Hematopoietic multipotent progenitor cell treated with erythropoietin and hydrocortisone succinate and interleukin-3 and kit ligand, for 6 days (in vitro differentiated cells): ENCODE measurements around the gene HK2.
"Not testable (repeated sequence)": the region's sequence is repeated elsewhere in the genome, so short reads cannot be mapped to it uniquely, and the experiment has no call there.

Experiments
- DNase-seq: peaks from one replicate; pipeline ENCODE4 v3.0.0-alpha.2; 2015

HK2 gene

DNA sequence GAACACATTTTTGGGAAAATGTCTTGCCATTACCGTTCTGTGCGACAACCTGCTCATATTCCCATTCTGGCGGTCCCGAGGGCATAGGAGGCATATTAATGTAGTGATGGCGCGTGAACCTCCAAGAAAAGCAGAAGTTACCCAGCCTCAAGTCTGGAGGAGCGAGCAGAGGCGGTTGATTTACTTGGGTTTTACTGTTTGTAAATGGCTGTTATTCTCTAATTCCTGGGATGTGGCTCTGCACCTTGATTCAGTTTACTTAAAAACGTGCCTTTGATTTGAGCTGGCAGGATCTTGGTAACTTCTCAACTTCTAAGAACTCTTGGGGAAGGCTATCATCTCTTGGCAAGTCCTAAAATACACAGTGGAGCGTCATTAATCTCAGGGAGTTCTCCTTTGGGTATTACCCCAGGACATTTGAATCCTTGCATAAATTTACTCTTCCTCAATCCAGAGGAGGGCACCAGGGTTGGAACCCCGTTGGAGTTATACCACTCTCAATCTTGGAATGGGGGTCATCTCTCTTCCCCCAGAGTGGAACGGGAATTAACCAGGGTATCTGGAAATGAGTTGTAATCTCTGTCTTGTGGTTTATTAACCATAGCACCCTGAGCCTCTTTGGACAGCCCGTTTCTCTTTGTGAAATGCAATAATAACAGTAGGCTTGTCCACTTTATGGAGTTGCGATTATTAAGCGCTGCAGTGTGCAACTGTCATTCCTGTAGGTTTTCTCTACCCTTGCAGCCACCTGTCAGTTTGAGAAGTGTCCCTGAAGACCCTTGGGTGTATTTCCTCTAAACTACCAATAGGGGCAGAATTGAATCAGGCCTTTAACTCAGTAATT, 2.1 kb downstream of the HK2 start:
- peak; percentile 86 for DNase-seq

DNA sequence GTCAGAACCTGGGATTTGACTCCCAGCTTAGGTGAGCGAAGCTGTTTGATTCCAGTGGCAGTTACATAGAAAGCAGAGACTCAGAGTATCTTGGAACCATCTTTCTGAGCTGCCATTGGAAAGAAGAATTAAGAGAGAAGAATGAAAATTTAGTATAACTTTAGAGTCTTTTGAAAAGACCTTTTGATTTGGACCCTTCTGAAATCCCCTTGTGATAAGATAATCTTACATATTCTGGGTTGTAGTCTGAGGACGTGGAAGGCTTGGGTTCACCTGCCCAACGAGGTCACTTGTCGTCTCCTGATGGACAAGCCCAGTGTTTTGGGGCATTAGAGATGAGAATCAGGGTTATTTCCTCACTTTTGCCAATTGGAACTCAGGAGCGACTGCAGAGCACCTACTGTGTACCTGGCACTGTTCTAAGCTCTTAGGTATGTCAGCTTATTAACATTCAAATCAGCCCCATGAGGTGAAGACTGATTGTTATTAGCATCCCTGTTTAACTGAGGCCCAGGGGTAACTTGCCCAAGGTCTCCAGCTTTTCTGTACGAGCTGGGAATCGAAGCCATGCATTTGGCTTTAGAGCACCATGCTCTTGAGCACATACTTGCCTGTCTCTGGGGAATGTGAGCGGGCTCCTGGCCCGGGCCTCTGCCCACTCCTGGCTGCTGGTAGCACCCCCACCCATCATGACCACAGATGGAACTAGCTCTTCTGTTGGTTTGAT, 2.9 kb downstream of the HK2 start:
- no peak for DNase-seq

DNA sequence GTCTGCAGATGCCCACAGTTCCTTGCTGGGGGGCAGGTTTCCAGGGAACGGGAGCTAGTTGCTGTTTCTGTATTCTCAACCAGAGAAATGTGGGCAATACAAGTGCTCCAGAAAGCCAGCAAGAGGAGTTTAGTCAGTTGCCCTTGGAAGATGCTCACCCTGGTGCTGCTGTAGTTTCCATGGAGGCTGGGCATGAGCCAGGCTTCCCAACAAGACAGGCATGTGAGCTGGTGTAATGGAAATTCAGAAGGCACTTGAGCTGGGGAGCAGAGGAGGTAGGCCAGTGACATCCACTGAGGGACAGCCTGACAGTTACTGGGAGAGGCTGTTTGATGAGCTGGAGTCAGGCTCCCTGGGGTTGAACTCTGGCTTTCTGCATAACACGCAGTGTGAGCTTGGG, 7.7 kb downstream of the HK2 start:
- DNase-seq: no peak

DNA sequence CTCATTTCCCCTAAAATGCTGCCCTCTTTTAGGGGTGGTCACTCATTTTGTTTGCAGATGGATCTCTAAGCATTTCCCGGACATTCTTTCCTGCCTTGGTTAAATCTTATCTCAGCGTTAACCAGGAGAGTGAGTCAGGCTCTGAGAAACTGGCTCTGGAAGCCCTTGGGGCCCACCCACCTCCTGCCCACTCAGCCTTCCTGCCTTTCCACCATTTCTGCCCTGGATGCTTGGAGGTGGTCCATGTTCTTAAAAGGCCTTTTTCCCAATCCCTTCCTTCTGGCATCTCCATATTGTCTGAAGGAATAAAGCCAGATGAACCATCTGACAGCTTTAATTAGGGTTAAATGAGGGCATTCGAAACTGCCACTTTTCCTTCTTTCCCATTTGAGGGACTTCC, 9.5 kb downstream of the HK2 start:
- no peak for DNase-seq

DNA sequence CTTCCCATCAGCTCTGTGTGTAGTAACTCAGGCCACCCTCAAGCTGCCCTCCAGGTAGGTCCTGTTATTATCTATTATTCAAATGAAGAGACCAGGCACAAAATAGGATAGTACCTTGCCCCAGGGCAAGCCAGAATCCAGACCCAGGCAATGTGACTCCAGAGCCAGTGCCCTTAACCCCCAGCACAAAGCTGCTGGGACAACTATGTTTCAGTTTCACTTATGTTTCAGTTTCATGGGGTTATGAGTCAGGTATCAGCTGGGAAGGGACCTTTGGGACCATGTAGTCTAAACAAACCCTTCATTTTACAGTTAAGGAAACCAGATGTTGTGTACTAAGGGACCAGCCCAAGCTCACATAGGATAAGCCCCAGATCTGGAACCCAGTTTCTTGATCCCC, 10.0 kb downstream of the HK2 start:
- no peak for DNase-seq

DNA sequence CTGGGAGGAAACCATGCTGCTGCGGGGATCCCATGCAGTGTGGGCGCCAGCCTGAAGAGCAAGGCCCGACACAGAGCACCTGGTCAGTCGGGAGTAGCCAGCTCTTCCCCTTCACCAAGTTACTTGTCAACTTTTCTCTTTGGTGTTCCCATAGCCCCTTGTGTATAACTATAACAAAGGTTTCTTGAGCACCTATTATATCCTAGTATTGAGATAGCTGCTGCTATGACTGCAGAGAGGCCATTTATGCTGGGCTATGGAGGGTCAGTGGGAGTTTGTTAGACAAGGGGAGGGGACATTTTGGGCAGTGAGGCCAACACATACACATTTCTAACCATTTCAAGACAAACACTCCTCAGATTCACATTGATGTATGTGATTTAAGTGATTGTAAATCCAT, 10.8 kb downstream of the HK2 start:
- DNase-seq: no peak

DNA sequence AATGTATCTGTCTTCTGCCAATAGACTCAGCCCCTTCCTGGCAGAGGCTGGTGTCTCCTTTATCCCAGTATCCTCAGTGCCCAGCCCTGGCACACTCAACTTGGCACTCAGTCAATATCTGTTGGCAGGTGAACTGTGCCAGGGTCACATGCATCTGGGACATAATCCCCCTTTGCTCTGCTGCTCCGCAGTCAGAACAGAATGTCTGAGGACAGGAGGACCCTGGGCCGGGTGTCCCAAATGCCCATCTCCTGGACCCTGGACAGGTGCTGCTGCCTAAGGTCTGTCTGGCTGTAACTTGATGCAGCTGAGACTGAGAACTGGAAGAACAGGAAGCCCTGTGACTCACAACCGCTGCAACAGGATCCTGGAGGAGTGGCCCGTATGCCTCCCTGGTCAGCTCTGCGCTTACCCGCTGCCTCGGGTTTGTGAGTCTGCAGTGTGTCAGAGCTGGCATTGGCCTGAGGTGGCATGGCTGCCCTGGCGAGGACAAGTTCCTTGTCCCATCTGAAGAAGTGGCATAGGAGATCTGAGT, 11.4 kb downstream of the HK2 start:
- peak; percentile 66 for DNase-seq

DNA sequence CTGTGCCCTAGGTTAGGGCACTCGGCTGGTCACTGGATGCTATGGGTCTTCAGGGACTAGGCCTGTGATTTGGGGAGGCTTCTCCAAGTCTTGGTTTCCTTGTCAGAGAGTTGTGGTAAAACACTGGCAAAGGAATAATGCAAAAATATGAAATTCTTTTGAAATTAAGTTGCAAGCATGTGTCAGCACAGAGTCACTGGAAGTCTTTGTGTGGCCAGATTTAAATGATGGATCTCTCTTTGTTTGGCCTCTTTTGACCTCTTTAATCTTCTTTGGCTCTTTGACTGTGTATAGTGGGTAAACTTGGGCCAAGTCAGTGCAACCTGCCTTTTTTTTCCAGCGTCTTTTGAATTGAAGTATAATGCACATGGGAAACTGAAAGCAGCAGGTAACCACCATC, 12.1 kb downstream of the HK2 start:
- DNase-seq: no peak

DNA sequence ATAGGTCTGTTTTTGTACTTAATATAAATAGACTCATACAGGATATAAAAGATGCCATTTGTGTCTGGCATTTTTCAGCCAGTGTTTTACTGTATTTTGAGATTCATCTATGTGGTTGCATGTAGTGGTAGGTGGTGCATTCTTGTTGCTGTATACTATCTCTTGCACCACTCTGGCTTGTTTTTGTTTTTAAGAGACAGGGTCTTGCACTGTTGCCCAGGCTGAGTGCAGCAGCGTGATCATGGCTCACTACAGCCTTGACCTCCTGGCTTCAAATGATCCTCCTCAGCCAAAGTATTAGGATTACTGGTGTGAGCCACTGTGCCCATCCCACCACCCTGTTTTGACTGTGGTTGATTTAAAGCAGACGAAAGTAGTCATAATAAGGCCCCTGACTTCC, 12.6 kb downstream of the HK2 start:
- no peak for DNase-seq

DNA sequence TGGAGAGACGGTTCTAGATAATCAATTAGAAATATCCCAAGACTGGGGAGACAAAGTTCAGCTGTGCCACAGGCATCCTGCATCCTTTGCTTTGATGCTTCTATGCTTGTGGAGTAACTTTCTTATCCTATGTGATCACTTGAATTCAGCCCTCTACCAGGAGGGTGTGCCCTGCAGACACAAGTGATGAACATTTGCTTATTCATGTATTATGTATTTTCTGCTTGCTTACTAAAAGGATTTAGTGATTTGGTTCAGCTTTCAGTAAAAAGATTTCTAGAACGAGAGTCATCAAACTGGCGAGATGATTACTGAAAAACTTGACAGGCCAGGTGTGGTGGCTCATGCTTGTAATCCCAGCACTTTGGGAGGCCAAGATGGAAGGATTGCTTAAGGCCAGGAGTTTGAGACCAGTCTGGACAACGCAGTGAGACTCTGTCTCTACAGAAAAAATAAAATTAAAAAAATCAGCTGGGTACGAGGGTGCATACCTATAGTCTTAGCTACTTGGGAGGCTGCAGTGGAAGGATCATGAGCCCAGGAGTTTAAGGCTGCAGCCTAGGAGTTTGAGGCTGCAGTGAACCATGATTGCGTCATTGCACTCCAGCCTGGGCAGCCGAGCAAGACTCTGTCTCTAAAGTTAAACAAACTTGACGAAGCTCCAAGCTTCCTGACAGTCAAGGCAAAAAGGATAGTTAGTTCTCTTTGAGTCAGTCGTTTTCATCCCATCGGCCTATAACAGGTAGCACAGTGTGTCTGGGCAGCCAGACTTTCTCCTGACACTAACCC, 13.3 kb downstream of the HK2 start:
- no peak for DNase-seq

DNA sequence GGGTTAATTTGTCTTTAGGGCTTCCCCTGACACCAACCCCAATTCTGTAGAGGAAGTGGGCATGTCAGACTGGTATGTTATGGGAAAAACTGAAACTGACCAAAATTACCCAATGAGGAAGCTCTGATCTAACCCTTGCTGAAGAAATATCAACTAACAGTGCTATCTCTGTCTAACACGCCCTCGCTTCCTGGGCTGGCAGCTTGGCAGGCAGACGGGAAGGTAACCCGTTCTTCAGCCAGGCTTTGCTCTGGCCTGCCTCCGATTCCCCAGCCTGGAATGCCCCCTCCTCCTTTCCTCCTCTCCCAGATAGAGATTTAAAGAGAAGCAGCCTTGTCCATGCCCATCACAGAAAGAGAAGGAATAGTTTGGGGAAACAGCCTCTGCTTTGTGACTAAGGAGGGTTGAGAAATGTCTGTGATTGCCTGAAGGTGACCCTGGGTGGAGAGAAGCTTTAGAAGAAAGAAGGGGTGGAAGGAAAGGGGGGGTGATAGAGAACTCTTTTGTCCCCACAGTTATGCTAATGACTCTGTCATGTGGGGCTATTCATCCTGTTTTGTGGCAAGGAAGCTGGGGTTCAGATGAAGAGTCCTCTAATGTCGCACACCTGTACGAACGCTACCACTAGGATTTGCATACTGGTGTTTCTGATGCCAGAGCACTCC, 15.4 kb downstream of the HK2 start:
- DNase-seq: peak; percentile 94

DNA sequence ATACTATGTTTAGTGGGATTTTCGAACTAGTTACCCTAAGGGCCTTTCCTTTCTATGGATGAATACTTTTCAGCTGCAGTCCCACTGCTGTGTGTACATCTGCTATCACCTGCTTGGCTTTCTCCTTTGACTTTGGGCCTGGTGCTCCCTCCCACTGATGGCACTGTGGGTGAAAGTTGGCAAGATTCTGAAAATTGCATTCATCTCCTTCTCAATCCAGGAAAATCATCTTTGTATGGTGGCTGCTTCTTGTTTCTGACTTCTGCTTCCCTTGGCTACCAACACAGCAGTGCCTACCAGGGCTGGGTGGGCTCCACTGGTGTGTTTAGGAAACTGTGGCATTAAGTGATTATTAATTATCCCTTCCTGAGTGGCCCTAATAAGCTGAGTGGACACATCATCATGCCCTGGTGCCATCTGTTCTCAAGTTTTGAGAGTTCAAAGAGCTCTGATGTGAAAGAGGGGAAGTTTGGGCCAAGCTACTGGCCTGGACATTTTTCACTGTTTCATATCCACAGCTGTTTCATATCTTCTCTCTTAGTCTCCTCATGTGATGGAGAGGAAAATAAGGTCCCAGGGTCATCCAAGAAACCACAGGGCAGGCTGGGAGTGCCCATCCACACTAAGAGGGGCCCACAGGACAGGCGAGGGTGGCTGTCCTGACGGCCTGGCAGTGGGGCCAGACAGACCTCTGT, 16.7 kb downstream of the HK2 start:
- DNase-seq: no peak

DNA sequence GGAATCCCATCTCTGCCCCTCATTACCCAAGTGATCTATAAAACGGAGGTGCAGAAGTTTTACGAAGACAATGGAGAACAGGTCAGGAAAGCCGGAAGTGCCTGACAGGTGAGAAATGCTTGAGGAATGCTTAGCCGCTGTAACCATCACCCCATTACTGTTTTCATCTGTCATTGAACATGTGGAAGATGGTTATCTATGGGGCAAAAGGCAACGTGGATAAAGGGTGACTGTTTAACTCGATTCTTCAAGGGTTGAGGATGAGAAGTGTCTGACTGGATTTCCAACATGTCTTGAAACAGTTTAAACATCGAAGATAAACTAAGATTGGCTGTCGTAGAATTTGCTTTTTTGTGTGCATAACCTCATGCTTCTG, 17.3 kb downstream of the HK2 start:
- DNase-seq: no peak

DNA sequence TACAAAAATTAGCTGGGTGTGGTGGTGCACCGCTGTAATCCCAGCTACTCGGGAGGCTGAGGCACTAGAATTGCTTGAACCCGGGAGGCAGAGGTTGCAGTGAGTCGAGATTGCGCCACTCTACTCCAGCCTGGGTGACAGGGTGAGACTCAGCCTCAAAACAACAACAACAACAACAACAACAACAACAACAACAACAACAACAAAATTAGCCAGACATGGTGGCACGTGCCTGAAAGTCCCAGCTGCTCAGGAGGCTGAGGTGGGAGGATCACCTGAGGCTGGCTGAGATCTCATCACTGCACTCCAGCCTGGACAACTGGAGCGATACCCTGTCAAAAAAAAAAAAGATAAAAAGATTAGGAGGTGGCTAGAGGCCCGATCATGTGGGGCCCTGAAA, 19.4 kb downstream of the HK2 start:
- not testable (repeated sequence) for DNase-seq

DNA sequence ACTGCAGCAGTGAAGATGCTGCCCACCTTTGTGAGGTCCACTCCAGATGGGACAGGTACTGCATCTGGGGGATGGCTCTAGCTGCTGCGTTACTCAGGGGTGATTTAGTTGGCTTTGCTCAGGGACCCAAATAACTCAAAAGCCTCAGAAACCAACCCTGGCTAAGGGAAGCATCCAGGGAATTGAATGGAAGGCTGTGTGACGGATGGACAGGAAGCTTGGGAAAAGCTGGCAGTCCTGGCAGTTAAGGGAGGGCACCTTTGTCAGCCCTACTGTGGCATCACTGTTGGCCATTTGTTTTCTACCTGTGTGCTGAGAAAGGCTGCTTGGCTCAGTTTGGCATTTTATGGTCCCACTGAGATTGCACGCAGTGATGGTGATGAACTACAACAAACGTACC, 20.5 kb downstream of the HK2 start:
- no peak for DNase-seq

DNA sequence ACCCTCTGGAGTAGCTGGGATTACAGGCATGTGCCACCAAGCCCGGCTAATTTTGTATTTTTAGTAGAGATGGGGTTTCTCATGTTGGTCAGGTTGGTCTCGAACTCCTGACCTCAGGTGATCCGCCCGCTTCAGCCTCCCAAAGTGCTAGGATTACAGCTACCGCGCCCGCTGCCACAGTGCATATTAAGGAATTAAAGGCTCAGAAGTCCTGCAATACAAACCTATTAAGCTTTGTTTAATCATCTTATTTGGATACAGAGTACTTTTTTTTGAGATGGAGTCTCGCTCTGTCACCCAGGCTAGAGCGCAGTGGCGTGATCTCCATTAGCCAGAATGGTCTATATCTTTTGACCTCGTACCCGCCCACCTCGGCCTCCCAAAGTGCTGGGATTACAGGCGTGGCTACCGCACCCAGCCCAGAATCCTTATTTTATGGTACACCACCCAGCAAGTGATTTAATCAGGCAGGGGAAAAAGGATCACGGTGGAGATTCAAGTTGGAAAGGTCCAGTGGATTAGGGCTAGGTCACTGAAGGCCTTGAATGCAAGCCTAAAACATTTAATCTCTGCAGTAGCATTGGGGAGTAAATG, 21.3 kb downstream of the HK2 start:
- DNase-seq: not testable (repeated sequence)

DNA sequence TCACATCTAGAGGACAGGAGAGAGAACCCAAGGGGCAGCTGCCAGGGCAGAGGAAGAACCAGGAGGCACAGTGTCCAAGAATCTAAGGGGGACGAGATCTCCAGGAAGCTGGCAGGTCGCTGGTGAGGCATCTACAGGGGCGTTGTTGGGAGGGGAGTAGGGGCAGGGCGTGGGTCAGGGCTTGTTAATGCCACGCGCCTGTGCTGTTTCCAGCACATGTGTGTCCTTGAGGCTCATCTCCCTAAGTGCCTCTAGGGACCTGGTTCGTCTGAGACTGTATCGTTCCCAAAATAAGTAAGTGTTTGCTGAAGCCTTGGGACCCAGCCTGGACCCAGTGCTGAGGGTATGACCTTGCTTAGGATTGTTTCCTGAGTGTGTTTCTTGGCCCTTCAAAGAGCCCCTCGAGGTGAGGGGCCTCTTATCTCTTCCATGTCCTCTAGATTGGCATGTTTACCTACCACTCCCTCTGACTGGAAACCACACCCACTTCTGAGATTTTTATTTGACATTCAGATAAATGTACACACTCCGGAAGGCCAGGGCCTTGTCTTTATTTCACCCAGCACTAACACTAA, 22.2 kb downstream of the HK2 start:
- DNase-seq: no peak

DNA sequence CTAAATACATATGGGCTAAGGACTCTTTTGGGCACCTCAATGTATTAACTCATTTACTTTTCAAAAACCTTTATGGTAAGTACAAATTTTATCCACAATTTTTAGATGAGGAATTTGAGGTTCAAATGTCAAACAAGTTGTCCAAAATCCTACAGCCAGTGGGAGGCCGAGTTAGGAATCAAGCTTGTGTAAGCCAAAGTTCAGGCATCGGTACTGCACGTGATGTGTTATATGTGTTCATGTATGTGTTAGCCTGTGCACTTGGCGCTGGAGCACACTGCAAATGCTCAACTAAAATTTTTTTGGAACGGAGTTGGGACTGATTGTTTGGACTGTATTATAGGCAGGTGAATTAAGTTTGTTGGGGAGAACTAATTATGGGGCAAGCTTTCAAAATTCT, 22.7 kb downstream of the HK2 start:
- no peak for DNase-seq

DNA sequence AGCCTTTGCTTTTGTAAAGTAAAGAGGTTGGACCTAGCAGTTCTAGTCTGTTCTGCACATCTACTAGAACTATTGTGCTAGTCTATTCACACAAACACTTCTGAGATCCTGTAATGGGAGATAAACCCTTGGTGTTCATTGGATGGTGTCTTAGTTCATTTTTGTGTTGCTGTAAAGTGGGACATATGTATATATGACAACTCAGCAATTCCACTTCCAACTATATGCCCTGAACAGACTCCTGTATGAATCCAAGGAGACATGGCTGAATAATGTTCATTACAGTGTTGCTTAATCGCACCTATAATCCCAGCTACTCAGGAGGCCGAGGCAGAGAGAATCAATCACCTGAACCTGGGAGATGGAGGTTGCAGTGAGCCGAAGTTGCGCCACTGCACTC, 23.3 kb downstream of the HK2 start:
- DNase-seq: no peak

DNA sequence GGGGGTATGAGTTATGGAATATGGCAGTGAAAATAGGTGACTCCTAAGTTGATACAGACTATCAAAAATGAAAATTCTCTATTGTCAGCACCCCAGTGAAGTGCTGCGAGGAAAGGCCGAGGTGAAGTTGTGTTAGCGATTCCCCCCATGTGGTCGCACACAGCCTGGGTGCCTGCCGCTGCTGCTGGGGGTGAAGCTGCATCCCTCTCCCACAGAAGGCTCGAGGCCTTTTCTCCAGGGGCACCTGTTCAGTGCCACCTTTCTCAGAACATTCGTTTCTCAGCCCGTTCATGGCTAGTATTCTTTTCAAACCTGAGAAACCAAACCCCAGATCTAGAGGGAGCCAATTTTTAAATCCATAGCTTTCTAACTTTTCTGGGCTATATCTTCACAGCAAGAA, 23.8 kb downstream of the HK2 start:
- DNase-seq: no peak

DNA sequence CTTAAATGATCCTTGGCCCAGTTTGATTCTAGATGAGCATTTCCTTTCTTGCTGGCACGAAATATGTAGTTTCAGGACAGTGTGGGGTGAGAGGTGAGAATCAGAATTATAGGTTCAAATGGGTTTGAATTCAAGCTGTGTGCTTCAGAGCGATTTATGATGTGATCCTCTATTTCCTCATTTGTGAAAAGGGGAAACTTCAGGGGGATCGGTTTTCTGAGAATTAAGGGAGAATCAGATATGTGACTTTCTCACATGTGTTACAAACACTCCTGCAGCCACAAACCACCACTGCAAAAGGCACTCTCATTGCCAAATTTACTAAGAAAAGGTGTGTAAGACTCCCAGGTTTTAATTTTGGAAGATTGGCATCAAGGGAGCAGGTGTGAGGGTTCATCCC, 24.4 kb downstream of the HK2 start:
- DNase-seq: peak; percentile 57

DNA sequence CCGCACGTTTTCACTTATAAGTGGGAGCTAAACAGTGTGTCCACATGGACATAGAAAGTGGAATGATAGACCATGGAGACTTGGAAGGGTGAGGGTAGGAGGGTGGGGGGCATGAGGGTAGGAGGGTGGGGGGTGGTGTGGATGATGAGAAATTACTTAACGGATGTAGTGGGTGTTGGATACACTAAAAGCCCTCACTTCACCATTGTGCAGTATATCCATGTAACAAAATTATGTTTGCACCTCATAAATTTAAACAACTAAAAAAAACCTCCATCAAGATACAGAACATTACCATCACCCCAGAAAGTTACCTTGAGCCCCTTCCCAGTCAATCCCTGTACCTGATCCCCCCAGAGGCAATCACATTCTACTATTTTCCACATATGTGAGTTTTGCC, 26.2 kb downstream of the HK2 start:
- DNase-seq: no peak
